Measurements from ENCODE around the gene EIF3A.

- TF ChIP-seq ZNF561 (tag by site-specific recombination; IDR thresholded peaks at IDR 0.05; ENCODE audit: borderline replicate concordance) = no peak
- TF ChIP-seq ZNF510 (tag by site-specific recombination; IDR thresholded peaks at IDR 0.05; ENCODE audit: insufficient replicate concordance) = no peak
- no peak for TF ChIP-seq ZNF843 (tag by site-specific recombination; IDR thresholded peaks at IDR 0.05)
- no peak for TF ChIP-seq ZBTB20 (tag by site-specific recombination; IDR thresholded peaks at IDR 0.05)
- TF ChIP-seq CTCF (tag by site-specific recombination; IDR thresholded peaks at IDR 0.05) = no peak
- no peak for TF ChIP-seq ZNF157 (tag by site-specific recombination; IDR thresholded peaks at IDR 0.05)
- TF ChIP-seq ELK4 (IDR thresholded peaks at IDR 0.05; ENCODE audit: borderline replicate concordance, low read depth, low read length) = no peak
- no peak for TF ChIP-seq ZNF747 (tag by site-specific recombination; IDR thresholded peaks at IDR 0.05)
- no peak for TF ChIP-seq ZSCAN5A (tag by site-specific recombination; IDR thresholded peaks at IDR 0.05)
Measured at GRCh38 chr10:119105155-119105554, 24.5 kb upstream of the EIF3A start.

Measured in HEK293 (cell line).